NCI-H1930 (cell line): ENCODE results near the gene ZDHHC12.

ENCODE experiments used
- DNase-seq, 2 experiments: peaks; one replicate each; lab custom pipeline; 2025; lab: John Stamatoyannopoulos, UW

Gene ZDHHC12, protein sequence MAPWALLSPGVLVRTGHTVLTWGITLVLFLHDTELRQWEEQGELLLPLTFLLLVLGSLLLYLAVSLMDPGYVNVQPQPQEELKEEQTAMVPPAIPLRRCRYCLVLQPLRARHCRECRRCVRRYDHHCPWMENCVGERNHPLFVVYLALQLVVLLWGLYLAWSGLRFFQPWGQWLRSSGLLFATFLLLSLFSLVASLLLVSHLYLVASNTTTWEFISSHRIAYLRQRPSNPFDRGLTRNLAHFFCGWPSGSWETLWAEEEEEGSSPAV

DNA sequence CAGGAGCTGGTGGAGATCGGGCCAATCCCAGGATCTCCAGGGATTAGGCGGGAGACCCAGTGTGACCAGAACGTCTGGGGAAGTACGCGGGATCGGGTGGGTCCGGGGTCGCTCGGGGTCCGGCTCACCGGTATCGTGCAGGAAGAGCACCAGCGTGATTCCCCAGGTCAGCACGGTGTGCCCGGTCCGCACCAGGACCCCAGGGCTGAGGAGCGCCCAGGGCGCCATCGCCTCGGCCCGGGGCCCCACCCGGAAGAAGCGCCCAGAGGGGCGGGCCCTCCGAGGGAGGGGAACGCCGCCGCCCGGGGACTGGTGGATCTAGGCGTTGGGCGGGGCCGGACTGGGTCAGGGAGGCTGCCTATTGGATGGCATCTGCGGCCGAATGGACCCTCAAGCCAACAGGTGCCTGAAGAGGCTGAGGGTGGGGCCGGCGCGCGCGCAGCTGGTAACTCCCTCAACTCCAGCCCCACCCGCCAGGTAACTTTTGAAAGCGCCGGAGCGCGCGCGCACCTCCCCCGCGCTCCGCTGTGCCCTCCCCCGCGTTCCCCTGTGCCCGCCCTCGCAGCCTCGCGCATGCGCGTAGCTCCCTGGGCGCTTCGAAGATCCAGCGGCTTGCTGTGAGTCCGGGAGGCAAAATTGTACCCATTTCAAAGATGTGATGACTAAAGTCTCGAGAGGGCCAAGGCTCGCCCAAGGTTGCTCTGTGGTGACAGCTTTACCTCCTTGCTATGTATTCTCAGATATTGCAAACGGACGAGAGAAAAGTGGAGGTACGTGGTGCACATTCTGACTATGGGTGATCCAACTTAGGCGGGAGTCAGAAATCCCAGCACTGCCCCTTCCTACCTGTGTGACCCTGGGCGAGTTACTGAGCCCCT, at the start of gene ZDHHC12:
Gene ZDHHC12, minus strand, starts transcription at position 262 of the 878 bp plus-strand sequence. Its CDS starts 34 bp downstream, at position 228.
- peak; percentile 92 to 97 for DNase-seq

DNA sequence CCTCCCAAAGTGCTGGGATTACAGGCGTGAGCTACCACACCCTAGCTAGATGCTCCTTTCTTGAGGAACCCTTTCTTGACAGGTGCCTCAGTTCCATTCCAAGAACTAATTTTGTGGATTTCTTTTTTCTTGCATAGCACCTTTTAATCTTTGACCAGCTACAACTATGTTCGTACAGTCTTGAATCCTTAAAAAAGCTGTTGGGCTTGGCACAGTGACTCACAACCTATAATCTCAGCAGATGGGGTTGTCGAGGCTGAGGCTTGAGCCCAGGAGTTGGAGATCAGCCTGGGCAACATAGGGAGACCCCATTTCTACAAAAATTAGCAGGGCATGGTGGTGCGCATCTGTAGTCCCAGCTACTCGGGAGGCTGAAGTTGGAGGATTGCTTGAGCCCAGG, 49.1 kb upstream of the ZDHHC12 start:
- no peak for DNase-seq

DNA sequence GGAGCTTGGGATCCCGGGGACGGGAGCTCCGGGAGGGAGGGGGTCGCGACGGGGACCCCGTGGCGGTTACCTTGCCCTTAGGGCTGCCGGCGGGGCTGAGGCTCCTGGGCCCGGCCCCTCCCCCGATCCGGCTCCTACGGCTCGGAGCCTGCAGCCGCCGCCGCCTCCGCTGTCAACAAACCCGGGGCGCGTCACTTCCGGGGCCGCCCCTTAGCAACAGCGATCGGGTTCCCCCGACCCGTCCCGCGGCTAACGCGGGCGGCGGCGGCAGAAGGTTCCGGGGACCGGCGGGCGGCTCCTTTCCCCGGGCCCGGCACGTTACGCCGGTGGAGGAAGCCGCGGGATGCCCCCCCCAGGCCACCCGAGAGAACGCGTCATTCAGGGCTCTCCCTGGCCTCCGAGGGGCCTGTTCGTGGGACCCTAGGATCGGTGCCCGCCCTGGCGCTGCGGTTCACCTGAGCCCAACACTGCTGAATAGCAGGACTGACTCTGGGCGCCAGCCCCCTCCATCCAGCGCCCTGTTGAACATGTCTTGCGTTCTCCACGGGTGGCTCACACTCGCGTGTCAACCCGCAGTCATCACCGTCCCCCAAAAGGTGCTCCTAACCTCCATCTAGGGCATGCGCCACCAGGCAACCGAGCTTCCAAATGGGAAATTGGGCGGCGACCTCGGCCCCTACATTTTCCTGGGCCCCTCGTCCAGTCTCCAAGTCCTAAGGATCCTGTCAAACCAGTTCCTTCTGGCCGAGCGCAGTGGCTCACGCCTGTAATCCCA, 48.0 kb upstream of the ZDHHC12 start, which contains the start of gene ZER1:
Gene ZER1, minus strand, starts transcription at position 183 of the 775 bp plus-strand sequence. CDS start 16,362 bp downstream, outside the sequence.
- DNase-seq, result peak; percentile 69 to 88

DNA sequence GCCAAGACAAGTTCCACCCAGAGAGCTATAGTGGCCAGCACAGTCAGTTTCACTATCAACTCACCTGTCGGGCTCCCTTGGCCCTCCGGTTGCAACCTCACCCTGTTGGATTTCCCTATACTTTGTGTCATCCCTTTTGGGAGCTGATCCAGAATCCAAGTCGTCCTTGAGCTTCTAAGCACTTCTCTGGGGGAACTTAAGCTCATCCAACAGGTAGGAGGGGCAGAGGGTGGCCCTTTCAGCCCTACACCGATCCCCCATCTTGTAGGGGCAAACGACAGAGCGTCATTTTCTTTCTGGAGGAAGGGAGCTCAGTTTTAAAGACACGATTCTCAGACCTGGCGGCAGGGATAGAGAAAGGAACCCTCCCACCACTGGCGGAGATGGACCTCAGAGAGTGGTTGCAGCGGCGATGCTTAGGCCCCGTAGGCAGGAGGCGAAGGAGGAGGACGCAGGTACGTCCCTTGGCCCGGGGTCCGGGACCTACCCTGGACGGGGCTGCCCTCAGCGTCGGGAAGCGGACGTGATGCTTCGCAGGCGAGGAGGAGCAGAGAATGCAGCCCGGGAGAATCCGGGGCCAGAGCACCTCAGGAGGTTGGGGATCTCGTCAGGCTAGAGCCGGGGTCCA, 47.3 kb upstream of the ZDHHC12 start:
- no peak for DNase-seq

DNA sequence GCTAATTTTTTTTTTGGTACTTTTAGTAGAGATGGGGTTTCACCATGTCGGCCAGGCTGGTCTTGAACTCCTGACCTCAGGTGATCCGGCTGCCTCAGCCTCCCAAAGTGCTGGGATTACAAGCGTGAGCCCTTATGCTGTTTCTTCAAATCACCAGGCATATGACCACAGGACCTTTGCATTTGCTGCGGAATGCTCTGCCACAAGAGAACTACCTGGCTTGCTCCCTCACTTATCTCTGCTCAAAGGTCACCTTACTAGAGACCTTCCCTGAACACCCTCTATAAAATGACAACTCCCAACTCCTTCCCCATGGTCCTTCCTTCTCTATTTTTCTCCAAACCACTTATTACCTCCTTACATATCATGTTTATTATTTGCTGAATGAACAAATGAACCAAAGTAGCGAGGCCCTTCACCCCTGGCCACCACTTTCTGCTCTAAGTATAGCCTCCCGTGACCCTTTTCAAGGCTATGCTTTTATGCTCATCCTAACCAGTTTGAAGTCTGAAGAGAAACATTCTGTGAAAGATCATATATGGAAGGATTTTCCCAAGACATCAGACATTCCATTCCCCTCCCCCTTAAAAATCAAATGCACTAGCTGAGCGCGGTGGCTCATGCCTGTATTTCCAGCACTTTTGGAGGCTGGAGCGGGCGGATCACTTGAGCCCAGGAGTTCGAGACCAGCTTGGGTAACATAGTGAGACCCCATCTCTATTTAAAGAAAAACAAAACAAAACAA, 46.5 kb upstream of the ZDHHC12 start:
- no peak for DNase-seq

DNA sequence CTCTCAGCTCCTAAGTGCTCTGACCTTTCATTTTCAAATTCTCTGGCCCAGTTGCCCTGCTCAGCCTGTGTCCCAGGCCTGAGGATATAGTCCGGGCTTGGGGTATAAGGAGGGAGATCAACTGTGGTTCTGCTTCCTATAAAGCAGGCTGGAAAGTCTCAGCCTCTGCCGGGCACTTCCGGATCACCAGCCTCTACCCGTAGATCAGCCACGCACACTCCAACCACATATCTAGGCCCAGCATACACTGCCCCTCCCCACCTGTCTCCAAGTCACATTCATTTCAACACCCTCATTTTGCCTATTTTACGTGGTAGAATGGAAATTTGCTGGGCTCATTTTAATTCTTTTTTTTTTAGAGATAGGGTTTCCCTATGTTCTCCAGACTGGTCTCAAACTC, 44.7 kb upstream of the ZDHHC12 start:
- DNase-seq, result no peak

DNA sequence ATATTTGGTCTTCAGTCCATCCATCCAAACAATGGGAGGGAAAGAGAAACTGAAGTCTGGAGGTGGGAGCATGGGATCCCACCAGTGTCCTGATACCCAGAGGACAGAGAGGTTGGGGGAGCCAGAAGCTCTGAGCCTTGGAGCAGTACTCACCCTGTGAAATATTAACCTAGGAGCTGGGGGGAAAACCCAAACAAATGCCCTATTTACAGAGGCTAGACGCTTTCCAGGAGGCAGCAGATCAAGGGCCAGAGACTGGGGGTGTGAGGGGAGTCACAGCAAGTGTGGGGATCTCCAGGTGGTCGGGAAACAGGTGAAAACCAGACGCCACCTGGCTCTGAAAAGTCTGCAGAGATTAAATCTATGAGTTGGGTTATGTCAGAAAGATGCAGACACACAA, 41.6 kb upstream of the ZDHHC12 start:
- no peak for DNase-seq

DNA sequence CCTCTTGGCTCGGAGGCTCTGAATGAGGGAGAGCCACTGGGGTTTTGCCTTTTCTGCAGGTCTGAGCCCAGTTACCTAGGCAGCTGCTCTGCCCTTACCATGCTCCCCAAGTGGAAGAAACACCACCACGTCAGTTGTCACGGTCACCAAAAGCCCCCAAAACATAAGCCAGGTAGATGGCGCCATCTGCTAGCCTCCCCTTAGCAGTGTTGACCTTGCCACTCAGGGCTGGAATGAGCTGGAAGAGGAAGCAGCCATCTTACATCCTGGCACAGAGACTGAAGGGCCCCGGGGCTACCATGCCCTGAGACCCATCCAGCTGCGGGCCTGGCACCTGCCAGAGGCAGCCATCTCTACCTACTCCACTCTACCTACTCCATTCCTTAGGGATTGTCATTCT, 40.4 kb upstream of the ZDHHC12 start:
- DNase-seq, result no peak

DNA sequence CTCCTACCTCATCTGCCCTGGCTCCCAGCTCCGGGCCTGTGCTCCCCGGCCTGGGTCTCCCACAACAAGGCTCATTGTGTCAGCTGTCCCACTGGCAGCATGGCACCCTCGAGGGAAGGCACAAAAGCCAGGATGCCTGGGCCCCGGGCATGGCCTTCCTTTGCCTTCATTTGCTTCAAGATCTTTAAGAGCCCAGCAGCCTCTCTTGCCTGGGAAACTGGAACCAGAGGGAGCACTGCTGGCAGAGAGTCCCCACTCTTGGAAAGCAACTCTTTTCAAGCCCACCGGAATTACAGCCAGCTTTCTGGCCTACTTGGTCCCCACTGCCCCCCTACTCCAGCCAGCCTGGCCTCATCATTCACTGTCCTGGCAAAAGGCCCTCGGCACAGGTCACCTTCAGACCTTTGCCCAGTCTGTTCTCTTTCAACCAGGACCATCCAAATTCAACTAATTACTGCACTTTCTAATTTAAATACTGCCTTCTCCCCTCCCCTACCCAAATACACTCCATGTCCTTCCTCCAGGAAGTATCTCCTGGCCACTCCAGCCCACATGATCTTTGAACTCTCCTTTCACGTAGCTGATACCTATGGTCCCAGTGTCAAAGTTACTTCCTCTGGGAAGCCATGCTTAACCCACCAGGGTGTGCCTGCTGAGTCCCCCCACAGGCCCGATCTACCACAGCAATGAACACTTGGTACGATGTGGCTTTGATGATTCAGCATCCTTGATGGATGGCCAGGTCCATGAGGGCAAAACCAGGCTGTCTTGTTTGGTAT, 38.9 kb upstream of the ZDHHC12 start:
- no peak for DNase-seq

DNA sequence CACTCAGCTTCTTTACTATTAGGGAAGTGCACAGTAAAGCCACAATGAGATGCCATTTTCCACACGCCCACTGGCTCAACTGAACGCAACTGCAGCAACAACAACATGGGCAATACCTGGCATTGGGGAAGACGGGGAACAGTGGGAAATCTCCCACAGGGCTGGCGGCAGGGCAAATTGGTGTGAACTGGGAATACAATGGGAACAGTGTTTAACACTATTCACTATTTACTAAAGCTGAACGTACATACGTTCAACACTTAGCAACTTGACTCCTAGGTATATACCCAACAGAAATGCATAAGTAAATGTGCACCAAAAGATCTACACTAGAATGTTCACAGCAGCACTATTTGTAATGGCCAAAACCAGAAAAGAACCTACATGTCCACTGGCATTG, 33.7 kb upstream of the ZDHHC12 start:
- DNase-seq, result no peak

DNA sequence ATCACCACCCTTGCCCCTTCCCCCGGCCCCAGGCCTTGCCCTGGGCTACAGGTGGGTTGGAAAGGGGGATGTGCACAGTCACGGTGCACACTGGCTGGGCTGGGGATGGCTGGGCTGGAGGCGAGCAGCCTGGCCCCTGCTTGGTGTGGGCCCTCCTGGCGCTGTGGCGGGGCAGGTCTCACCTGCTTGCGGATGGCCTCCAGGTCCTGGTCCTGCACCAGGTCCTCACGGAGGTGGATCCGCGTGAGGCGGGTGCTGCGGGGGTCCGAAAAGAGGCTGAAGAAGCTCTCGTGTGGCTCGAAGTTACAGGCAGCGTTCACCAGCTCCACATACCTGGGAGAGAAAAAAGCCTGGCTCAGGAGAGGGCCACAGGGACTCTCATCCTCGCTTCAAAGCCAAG, 29.7 kb upstream of the ZDHHC12 start:
- DNase-seq, result no peak

DNA sequence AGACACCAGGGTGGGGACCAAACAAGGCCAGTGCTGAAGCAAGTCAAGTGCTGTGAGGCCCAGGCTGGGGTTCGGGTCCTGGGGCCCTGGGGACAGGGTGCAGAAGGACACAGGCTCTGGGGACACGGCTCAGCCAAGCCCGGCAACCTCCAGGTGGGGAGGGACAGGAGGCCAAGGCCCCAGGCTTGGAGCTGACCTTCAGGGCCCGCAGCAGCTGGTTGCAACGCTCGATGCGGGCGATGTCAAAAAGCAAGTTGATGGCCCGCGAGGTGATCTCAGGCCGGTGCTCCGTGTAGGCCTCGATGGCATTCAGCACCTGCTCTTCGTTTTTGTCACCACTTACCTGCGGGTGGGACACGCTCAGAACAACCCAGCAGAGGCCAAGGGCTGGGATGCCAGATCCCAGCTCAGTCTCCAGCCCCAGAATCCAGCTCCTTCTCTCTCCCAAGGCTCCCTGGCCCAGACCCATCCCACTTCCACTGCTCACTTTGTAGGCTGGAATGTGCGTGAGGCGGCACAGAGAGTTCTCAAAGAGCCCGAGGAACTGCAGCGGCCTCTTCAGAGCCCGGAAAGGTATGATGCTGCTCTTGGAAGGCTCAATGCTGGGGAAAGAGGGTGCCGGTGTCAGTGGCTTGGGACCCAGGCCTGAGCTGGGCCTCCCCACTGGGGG, 27.1 kb upstream of the ZDHHC12 start:
- DNase-seq, result no peak

DNA sequence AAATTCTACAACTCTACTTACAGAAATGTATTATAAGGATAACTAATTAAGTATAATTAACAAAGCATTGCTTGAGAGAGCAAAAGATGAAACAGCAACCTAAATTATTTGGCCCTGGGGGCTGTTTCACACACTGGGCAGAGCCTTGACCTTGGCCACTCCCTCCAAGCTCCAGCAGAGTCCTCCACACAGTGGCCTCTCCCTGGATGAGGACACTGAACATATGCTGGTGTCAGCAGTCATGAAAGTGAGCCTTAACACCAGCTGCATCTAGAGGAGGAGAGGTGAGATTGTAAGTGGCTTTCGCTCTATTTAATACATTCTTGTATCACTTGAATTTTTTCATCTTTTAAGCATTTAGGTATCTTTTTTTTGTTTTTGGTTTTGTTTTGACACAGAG, 23.3 kb upstream of the ZDHHC12 start:
- no peak for DNase-seq

DNA sequence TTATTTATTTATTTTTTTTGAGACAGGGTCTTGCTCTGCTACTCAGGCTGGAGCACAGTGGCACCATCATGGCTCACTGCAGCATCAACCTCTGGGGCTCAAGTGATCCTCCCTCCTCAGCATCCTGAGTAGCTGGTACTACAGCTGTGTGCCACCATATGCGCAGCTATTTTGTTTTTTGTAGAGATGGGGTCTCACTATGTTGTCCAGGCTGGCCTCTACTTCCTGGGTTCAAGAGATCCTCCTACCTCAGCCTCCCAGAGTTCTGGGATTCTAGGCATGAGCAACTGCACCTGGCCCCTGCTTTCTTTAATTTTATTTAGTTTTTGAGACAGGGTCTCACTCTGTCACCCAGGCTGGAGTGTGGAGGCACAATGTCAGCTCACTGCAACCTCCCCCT, 19.5 kb upstream of the ZDHHC12 start:
- DNase-seq, result no peak

DNA sequence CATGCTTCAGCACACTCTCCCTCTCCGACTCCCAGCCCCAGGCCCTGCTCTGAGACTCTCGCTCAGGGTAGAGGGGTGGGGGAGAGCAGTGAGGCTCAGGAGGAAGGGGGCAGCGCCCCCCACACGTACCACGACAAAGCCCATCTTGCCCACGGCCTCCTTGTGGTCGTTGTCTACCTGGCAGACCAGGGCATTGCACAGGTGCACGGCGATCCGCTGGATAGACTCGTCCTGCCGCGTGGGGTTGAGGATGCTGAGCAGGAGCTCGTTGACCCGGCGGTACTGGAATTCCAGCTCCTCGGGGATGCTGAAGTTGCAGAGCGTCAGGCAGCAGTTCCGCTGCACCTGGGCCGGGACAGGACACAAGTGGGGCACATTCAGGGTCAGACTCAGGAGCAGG, 18.5 kb upstream of the ZDHHC12 start:
- DNase-seq, result no peak

DNA sequence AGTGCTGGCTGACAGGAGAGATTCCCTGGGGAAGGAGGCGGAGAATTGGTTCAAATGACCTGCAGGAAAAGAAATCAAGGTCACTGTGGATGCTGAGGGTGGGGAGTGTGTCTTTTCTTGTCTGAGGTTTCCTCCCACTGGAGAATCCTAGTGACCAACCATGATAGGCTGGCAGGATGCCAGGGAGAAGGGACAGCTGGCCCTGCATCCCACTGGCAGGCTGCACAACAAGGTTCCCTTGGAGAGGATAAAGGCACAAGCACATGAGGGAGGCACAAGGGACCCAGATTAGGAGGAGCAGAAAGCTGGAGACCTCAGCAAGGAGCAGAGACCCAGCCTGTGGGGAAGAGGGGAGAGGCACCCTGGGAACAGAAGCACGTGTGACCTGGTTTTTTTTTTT, 11.4 kb upstream of the ZDHHC12 start:
- DNase-seq, result no peak

DNA sequence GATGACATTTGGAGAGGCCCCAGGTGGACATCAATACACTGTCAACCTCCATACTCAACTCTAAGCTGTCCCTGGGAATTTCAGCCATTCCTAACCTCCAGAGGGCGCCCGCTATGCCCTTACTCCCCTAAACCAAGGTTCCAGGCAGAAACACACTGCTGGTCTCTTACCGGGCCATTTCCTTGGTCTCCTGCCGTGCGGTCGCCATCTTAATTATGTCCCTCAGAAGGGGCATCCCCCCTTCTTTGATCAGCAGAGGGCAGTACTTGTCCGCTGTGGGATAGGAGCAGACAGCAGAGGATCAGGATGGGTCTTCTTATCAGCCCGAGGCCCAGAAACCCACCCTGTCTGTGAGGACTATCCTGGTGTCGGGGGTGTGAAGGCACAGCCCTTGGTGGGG, 9.3 kb upstream of the ZDHHC12 start:
- peak; percentile 70 to 82 for DNase-seq

DNA sequence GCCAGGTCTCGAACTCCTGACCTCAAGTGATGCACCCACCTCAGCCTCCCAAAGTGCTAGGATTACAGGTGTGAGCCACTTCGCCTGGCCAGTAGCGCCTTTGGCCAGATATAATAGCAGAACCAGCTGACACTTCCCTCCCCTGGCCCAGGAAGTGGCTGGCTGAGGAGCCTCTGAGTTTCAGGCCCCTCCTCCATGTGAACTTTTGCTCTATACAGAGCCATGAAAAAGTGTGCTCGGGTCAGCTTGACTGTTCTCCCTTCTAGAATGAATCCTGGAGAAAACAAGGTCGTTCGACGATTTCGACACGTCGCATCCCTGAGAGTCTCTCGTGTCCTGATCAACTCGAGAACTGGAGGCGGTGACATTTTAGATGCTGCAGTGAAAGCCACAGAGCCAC, 8.6 kb upstream of the ZDHHC12 start:
- DNase-seq, result no peak

DNA sequence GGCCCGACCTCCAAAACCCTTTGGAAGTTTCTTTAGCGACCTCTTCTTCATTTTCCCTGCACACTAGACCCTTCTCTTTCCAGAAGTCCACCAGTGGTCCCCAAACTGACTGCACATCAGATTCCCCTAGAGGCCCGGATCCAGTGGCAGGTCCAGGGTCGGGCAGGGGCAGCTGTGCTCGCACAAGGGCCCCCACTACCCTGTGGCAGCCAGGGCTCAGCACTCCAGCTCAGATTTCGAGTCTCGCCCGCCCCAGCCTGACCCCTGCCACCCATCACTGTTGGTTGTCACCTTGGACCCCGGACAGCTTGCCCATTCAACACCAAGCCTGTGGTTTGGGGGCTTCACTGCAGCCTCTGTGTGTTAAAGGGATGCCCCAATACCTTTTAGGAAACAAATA, 7.8 kb upstream of the ZDHHC12 start:
- DNase-seq, result no peak

DNA sequence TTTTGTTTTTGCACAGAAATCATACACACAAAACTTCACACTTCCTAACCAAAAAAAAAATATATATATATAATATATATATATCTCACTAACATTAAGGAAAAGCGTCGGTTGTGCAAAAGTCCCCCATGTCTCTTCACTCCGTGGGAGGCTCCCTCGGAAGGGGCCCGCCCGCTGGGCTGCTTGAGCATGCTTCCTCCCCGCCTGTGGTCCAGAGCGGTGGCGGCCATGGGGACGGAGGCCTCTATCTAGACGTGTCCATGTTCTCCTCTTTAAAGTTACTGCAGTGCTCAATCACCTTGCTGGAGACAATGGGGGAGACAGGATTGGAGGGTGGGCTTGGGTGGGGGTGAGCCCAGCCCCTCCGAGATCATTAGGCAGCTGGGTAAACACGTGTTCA, 7.2 kb upstream of the ZDHHC12 start:
- no peak for DNase-seq
